ENCODE measurements around the gene PAPSS1.

PAPSS1 gene

GRCh38 chr4:107691378-107691777 is 28.7 kb downstream of the PAPSS1 start:
- Mint-ChIP-seq H3K27ac (no peak overlapping the region), H3K4me3 (no peak overlapping the region), H3K36me3 (ENCODE audit: low read depth) (peaks cover 48% of the 10 kb centered on the region), H3K4me1 (no peaks in the 10 kb centered on the region), H3K9me3 (peaks cover 6% of the 10 kb centered on the region), H3K27me3 (ENCODE audit: low read depth) (no peaks in the 10 kb centered on the region)
- TF ChIP-seq CTCF (IDR thresholded peaks at IDR 0.05; ENCODE audit: unreplicated experiment in 3 of 3): no peak

GRCh38 chr4:107689912-107690587 is 30.0 kb downstream of the PAPSS1 start:
- no peaks in the 10 kb centered on the region for H3K9me3 Mint-ChIP-seq
- TF ChIP-seq CTCF (IDR thresholded peaks at IDR 0.05; ENCODE audit: unreplicated experiment in 3 of 3): no peak
- H3K27ac Mint-ChIP-seq: no peak overlapping the region
- H3K27me3 Mint-ChIP-seq (ENCODE audit: low read depth): no peaks in the 10 kb centered on the region
- peaks cover 45% of the 10 kb centered on the region for H3K36me3 Mint-ChIP-seq (ENCODE audit: low read depth)
- H3K4me1 Mint-ChIP-seq: no peaks in the 10 kb centered on the region
- no peak overlapping the region for H3K4me3 Mint-ChIP-seq

GRCh38 chr4:107688421-107688820 is 31.6 kb downstream of the PAPSS1 start:
- no peaks in the 10 kb centered on the region for H3K9me3 Mint-ChIP-seq

GRCh38 chr4:107685740-107686139 is 34.3 kb downstream of the PAPSS1 start:
- no peak overlapping the region for H3K27ac Mint-ChIP-seq
- H3K27me3 Mint-ChIP-seq (ENCODE audit: low read depth): no peaks in the 10 kb centered on the region
- H3K4me3 Mint-ChIP-seq: no peak overlapping the region
- no peak for TF ChIP-seq CTCF (IDR thresholded peaks at IDR 0.05; ENCODE audit: unreplicated experiment in 3 of 3)
- no peaks in the 10 kb centered on the region for H3K9me3 Mint-ChIP-seq
- H3K4me1 Mint-ChIP-seq: no peaks in the 10 kb centered on the region
- H3K36me3 Mint-ChIP-seq (ENCODE audit: low read depth): peaks cover 44% of the 10 kb centered on the region

More at GRCh38 chr4:107688421-107688820, 31.6 kb downstream of the PAPSS1 start:
- TF ChIP-seq CTCF (IDR thresholded peaks at IDR 0.05; ENCODE audit: unreplicated experiment in 3 of 3): no peak
- Mint-ChIP-seq H3K4me1 (no peaks in the 10 kb centered on the region), H3K27ac (no peak overlapping the region), H3K27me3 (ENCODE audit: low read depth) (no peaks in the 10 kb centered on the region), H3K36me3 (ENCODE audit: low read depth) (peaks cover 46% of the 10 kb centered on the region), H3K4me3 (no peak overlapping the region)

GRCh38 chr4:107683873-107684272 is 36.2 kb downstream of the PAPSS1 start:
- H3K36me3 Mint-ChIP-seq (ENCODE audit: low read depth): peaks cover 63% of the 10 kb centered on the region
- no peak overlapping the region for H3K4me3 Mint-ChIP-seq
- H3K4me1 Mint-ChIP-seq: no peaks in the 10 kb centered on the region
- no peak for TF ChIP-seq CTCF (IDR thresholded peaks at IDR 0.05; ENCODE audit: unreplicated experiment in 3 of 3)
- H3K27me3 Mint-ChIP-seq (ENCODE audit: low read depth): no peaks in the 10 kb centered on the region
- H3K9me3 Mint-ChIP-seq: peaks cover 7% of the 10 kb centered on the region
- H3K27ac Mint-ChIP-seq: no peak overlapping the region

- H3K36me3 Mint-ChIP-seq (ENCODE audit: low read depth): peaks cover 78% of the 10 kb centered on the region
- no peak overlapping the region for H3K4me3 Mint-ChIP-seq
- H3K27me3 Mint-ChIP-seq (ENCODE audit: low read depth): no peaks in the 10 kb centered on the region
- peaks cover 15% of the 10 kb centered on the region for H3K9me3 Mint-ChIP-seq
- no peak for TF ChIP-seq CTCF (IDR thresholded peaks at IDR 0.05; ENCODE audit: unreplicated experiment in 3 of 3)
- no peak overlapping the region for H3K27ac Mint-ChIP-seq
- no peaks in the 10 kb centered on the region for H3K4me1 Mint-ChIP-seq
Measured at GRCh38 chr4:107682306-107682705, 37.7 kb downstream of the PAPSS1 start.
